Measurements from ENCODE around the gene PLXDC1. TPM values are rescaled to one million over a fixed set of nuclear protein-coding genes. Genes with fewer than 3 reads are reported as not detected.
"Not testable (repeated sequence)": the region's sequence is repeated elsewhere in the genome, so short reads cannot be mapped to it uniquely, and the experiment has no call there.

Gene PLXDC1
- total RNA-seq, 4 donors from 2014 or later = 6.5 to 21.6 (median 9.1) TPM

DNA sequence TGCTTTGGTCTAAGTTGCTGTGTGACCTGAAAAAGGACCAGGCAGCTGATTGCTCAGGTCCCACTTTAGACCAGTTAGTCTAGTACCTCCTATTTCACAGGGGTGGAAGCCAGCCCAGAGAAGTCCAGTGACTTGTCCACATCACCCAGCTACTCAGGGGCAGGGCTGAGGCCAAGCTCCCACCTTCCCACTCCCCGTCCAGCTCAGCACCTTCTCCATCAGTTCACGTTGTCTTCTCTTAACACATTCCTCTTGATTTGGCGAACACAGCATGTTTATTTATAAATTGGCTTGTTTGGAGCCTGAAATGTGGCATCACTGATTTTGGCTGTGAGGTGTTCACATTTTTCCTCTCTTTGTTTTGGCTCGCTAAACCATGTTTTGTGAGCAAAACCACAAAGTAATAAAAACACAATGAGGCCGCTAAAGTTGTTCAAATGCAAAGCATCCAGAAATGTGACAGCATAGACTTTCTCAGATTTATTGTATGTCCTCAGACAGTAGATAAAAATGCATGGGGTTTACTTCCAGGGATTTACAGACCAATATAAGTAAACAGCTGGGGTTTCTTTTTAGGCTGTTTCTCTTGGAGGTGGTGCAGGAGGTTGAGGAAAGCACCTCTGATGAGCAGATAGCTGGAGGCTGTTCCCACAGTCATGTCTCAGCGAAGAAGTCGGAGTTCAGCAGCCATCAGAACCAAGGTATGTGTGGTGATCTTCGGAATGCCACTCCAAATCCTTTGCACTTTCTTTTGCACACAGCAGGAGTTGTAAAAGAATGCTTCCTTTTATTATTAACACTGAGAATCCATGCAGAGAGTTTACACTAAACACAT, 88.4 kb downstream of the PLXDC1 start:
- TF ChIP-seq, protein P1, sequence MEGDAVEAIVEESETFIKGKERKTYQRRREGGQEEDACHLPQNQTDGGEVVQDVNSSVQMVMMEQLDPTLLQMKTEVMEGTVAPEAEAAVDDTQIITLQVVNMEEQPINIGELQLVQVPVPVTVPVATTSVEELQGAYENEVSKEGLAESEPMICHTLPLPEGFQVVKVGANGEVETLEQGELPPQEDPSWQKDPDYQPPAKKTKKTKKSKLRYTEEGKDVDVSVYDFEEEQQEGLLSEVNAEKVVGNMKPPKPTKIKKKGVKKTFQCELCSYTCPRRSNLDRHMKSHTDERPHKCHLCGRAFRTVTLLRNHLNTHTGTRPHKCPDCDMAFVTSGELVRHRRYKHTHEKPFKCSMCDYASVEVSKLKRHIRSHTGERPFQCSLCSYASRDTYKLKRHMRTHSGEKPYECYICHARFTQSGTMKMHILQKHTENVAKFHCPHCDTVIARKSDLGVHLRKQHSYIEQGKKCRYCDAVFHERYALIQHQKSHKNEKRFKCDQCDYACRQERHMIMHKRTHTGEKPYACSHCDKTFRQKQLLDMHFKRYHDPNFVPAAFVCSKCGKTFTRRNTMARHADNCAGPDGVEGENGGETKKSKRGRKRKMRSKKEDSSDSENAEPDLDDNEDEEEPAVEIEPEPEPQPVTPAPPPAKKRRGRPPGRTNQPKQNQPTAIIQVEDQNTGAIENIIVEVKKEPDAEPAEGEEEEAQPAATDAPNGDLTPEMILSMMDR (IDR thresholded peaks at IDR 0.05) = no peak
- ATAC-seq (ENCODE audit: low FRiP score) (no peak), DNase-seq (ENCODE audit: low spot score) (no peak)

DNA sequence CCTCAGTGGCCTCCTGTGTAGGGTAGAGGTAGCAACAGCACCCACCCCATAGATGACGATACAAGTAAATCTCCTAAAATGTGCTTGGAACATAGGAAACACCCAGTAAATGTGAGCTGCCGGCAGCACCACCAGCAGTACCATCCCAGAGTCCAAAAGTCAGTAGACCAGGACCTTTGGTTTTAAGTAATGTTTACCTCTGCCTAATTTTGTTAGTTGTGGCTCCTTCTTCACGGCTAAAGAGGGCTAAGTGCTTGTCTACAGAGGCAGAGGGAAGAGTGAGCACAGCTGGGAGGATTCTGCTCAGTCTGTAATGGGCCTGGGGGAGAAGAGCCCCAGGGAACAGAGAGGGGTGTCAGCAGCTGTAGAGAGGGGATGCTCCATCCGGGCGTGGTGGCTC, 92.9 kb downstream of the PLXDC1 start:
- no peak for DNase-seq (ENCODE audit: low spot score)
- ATAC-seq (ENCODE audit: low FRiP score) = no peak
- TF ChIP-seq, protein P1 (IDR thresholded peaks at IDR 0.05) = no peak

DNA sequence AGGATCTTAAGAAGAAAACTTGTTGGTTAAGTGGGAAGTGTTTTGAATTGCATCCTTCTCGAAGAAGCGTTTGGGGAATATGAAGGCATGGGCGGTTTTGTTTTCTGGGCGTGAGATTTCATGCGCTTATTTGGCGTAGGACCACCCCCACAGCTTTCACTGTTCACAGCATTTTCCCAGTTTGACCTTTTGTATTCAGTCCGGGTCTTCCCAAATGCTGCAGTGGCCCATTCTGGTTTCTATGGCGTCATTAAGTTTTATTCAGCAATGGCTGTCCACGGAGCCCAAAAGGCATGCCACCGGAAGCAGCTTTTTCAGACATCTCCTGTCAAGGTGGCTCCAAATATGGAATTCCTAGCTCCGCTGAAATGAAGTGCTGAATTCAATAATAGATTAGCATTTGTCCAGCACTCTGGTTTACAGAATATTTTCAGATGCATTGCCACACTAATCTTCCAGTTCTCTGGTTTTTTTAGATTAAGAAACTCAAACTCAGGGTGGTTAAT, 93.7 kb downstream of the PLXDC1 start:
- ATAC-seq (ENCODE audit: low FRiP score) (no peak), DNase-seq (ENCODE audit: low spot score) (no peak)
- TF ChIP-seq, protein P1 (IDR thresholded peaks at IDR 0.05) = no peak

DNA sequence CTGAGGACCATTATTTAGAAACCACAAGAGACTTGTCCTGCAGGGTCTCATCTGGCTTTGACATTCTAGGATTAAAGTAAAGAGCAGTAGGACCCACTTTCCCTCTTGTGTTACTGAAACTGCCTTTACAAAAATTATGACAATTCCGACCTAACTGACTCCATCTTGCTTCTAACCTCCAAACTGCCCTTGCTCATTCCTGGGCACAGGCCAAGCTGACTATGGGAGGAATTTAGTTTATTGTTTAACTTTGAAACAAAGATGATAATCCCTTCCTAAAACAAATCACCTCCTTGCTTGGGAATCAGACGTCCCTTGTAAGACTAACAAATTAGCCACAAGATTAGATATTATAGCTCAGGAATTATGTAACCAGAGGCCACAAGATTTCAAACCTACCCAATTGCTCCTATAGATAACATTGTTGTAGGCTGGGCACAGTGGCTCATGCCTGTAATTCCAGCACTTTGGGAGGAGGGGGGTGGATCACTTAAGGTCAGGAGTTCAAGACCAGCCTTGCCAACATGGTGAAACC, 97.3 kb downstream of the PLXDC1 start:
- no peak for ATAC-seq (ENCODE audit: low FRiP score)
- DNase-seq (ENCODE audit: low spot score) = no peak
- TF ChIP-seq, protein P1 (IDR thresholded peaks at IDR 0.05) = no peak

DNA sequence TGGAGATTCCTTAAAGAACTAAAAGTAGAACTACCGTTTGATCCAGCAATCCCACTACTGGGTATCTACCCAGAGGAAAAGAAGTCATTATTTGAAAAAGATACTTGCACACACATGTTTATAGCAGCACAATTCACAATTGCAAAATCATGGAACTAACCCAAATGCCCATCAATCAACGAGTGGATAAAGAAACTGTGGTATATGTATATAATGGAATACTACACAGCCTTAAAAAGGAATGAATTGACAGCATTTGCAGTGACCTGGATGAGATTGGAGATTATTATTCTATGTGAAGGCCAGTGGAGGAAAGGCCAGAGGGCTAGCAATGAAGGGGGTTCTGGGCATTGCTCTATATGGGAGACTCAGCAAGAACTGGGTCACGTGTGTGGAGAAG, 99.0 kb downstream of the PLXDC1 start:
- not testable (repeated sequence) for DNase-seq (ENCODE audit: low spot score); ATAC-seq (ENCODE audit: low FRiP score)

DNA sequence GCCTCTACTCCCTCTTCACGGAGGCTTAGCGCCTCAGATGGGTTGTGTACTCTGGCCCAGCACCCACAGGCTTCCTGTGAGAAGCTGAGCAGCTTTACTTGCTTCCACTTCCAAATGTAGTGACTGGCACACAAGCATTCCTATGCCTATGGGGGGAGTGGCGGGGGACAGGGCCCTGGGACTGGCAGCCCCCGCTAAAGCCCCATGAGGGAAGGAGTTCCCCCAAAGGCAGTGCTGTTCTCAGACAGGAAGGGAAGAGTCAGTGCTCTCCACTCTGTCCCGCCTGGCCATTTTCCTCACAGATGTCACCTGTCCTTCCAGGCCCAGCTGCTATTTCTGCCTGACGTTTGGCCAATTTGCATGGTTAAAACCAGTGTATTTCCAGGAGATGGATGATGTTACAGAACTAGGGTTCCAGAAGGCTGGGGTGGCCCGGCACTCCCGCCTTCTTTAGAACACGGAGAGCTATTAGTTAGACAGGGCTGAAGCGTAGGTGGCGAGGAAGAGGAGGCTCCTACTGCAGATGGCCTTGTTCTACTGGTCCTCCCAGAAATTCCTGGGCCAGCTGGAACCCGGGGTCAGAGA, 100.3 kb downstream of the PLXDC1 start:
- DNase-seq (ENCODE audit: low spot score) (no peak), ATAC-seq (ENCODE audit: low FRiP score) (no peak)
- TF ChIP-seq, protein P1 (IDR thresholded peaks at IDR 0.05) = no peak

DNA sequence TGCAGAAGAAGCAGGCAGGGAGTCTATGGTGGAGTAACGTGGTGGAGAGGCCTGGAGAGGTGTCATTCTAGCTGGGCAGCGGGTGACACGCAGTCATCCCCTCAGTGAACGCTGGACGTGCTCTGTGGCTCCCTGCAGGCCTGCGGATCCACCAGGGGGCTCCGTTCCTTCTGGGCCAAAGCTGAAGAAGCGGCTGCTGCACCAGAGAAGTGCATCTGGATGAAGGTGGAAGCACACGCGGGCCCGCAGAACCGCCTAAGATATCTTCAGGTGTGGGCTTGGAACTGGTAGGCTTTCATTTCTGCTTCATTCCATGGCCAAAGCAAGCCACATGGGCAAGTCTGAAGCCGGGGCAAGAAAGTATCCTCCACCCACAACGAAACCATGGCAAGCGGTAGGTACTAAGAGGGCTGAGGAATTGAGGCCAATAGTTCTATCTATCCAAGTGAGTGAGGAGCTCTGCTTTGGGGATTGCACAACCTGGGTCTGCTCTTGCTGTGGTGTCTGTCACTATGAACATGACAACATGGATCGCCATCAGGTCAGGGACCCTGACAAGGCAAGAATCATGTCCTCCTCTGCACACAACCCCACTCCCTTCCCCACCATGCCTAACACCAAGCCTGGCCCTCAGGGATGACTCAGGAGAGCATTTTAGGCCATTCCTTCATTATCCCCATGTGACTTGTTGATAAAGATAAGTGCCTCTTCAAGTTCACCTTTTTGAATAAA, 105.3 kb downstream of the PLXDC1 start:
- TF ChIP-seq, protein P1 (IDR thresholded peaks at IDR 0.05) = no peak
- ATAC-seq (ENCODE audit: low FRiP score) = no peak
- DNase-seq (ENCODE audit: low spot score) = no peak

Measured in omental fat pad (tissue), 4 donors.